HG03097 (cell line): ENCODE results near the gene RAG1.

Experiments used
- ATAC-seq: cut with Tn5 transposase; IDR thresholded peaks from one replicate; pipeline ENCODE4 v1.9.1; 2021; ENCODE audit not compliant: unreplicated experiment, low FRiP score

RAG1 gene

GRCh38 chr11:36588099-36588498, 20.3 kb downstream of the RAG1 start:
- no peak for ATAC-seq

- no peak for ATAC-seq
Observed at GRCh38 chr11:36590513-36590912, 22.7 kb downstream of the RAG1 start.

DNA sequence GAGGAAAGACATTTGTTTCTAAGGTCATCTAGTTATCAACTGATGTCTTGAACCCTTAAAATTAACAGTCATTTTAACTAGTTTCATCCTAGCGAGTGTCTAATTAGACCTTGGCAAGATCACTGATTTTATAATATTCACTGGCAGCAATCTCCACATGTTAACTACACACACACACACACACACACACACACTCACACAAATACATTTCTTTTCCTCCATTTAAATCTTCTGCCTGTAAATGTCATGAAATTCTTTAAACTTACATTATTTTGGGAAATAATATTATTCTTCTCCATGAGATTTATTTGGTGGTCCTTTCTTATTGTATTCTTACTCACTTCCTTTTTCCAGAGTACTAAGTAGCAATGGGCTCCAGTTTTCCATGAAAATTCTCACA, 23.6 kb downstream of the RAG1 start:
- ATAC-seq = no peak

GRCh38 chr11:36594316-36594989, 26.6 kb downstream of the RAG1 start, which contains the start of gene IFTAP:
Gene IFTAP, plus strand, starts transcription at chr11:36594502. Its CDS starts 15,602 bp downstream, at chr11:36610104.
- ATAC-seq = peak; percentile 86

DNA sequence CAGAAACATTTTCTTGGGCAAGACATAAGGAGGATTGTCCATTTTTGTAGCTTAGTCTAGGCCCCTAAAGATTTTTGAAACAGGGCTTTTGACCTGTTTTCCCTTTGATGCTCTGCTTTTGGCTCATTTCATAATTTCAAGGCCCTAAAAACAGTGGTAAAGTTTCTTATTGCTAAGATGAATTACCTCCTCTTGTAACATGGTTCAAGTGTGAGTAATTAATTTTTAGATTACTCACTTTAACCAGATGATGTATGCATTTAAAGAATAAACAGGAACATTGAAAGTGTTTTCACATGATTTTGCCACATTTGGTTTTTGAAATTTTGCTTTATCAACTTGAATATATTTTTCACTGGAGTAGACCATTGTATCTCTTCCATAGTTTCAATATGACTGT, 29.1 kb downstream of the RAG1 start:
- ATAC-seq = no peak

GRCh38 chr11:36598051-36598450, 30.2 kb downstream of the RAG1 start, which contains the start of gene RAG2:
Gene RAG2, minus strand, starts transcription at chr11:36598236. Its CDS starts 4,068 bp downstream, at chr11:36594168.
- no peak for ATAC-seq

GRCh38 chr11:36600180-36600579, 32.4 kb downstream of the RAG1 start:
- ATAC-seq = no peak

- ATAC-seq = no peak
Observed at GRCh38 chr11:36601155-36601554, 33.3 kb downstream of the RAG1 start.

DNA sequence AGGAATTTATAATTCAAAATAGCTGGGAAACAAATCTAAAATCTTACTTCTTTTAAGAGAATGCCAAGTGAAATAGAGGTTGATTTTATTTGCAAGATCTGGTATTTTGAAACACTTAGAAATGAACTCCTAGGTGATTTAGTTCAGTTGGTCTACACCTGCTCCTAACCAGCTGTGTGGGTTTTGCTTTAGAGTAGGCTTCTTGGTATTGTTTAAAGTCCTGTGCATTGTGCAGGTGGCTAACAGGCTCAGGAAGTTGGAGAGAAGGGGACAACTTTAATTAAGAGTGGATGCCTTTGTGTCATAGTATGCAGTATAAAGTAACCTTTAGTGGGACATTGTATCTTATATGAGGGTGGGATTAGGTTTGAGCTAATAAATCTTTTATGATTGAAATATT, 34.3 kb downstream of the RAG1 start:
- ATAC-seq = no peak

- no peak for ATAC-seq
Observed at GRCh38 chr11:36605221-36606216, 37.7 kb downstream of the RAG1 start.

DNA sequence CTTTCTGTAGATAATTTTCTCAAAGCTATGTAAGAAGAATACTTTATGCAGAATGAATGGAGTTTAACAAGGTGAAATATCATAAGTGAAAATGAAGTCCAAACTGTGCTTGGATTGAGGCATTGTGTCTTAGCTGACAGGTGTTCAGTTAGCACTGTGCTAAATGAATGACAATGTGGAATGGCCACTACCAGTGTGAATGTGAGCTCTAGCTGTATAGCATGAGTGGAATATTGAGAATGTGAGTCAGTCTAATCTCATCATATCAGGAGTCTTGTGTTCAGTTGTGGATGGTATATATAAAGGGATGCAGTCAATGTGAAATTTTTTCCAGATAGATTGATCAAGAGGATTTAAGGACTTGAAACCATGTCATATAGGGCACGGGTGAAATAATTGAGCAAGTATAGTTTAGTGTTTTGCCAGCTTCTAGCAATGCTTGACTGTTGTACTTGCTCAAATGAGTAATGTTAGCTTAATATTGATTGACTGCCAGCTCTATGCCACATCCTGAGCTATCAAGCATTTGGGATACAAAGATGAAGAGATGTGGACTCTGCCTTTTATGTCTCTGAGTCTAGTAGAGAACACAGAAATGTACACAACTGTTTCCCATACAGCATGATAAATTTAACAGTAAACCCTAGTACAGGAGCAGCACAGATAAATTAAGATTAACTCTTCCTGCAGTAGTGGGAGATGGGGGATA, 40.8 kb downstream of the RAG1 start:
- no peak for ATAC-seq

DNA sequence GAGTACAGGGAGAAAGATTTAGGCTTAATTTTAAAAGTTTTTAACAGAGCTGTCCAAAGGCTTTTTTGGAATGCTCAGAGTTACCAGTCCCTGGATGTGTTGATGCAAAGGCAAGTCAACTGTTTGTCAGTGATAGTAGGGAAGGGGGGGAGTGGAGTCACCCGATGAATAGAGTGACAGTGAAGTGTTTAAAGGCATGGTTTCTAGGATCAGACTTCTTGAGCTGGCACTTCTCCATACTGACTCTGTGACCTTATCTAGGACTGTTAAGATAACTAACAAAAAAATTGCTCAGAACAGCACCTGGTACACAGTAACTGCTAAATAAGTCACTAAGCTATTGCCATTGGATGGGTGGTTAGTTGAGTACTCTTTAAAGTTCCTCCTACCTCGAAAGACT, 41.6 kb downstream of the RAG1 start:
- no peak for ATAC-seq

DNA sequence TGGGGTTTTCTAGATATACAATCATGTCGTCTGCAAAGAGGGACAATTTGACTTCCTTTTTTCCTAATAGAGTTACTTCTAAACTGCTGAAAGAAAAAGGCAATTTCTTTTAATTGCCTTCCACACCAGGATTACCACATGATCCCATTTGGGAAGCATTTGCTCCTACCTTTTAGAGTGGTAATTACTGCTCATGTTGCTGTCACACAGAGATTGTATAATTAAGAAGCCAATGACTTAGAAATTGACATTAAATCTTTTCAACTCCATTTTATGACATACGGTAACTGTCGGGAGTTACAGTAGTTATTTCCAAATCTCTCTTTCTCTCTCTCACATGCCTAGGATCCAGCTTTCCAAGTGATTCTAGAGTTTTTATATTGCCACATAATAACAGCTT, 48.0 kb downstream of the RAG1 start:
- ATAC-seq = no peak

DNA sequence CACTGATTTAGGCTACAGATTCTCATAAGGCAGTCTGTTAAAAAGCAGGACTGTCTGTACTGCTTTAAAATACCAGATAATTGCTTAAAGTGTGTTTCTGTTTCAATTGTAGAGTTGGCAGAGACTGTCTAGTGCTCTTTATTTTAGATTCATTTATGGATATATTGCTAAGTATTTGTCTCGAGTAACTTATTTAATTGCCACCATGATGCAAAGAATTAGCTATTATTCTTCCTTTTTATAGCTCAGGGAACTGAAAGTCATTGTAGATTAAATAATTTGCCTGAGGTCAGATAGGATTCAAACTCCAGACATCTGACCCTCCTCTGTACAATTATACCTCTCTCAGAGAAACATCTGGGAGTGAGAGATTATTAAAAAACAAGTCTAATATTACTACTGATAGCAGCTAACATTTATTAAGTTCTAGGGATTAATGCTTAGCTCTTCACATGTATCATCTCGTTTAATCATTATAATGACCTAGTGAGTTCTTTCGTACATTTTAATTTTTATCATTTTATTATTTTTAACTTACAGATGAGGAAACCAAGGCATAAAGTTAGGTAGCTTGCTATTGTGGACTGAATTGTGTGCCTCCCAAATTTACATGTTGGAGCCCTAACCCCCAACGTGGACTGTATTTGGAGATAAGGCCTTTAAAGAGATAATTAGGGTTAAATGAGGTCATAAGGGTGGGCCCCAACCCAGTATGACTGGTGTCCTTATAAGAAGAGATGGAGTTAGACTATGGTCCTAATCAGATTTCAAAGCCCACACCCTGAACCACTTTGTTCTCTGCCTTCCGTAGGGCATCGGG, 49.9 kb downstream of the RAG1 start:
- ATAC-seq = no peak

DNA sequence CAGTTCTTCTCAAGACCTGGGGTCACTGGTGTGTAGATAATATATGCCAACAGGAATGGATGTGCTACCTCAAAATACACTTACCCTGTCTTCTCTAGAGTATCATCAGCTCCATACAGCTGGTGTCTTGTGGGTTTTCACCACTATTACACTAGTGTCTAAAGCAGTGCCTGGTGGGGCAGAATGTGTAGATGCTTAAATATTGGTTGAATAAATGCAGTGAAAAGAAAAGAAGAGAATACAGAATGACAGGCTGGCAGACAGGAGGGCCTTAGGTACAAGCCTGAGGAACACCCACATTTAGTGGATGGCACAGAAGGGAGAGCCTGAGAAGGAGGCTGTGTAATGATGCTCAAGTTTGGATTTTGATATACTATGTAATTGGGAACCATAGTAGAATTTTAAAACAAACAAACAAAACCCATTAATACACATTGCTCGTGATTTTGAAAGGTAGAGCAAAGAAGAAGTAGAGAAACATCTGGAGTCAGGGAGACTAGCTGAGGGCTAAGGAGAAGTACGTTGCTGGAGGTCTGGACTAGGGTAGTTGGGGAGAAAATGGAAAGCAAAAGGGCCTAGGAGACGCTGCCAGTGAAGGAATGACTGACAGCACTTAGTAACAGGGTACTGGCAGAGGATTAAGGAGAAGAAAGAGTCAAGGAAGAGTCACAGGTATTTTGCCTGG, 50.7 kb downstream of the RAG1 start:
- ATAC-seq = no peak

DNA sequence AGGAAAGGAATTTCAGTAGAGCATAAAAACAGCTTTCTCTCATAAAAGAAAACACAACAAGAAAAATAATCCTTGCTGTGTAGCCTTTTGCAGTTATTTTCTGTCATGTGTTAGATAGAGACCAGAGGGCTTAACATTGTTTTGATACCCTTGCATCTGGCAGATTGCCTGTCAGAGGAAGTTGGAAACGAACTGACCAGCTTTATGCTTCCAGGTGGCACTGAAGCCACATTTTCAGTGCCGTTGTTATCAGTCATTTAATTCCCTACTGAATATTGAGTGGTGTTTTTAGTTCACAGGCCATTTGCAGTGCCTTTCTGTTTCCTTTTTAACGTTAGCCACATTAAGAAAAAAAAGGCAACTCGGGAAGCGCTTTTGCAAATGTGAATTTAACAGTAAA, 51.7 kb downstream of the RAG1 start:
- ATAC-seq = no peak

DNA sequence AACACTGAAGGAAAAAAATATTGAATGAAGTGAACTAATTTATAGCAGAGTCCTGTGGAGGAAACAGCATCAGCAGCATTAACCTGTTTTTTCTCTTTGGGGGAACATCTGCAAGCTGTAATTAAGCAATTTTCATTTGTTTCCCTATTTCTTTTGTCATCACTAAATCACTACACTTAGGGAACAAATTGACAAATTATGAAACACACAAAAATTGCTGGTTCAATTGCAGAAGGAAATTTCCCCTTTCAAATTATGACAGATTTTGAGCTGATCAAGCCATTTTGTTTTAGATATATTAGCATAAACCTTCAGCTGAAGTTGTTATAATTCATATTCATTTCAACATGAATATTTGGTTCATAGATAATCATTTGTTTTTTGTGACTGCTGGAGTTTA, 52.4 kb downstream of the RAG1 start:
- ATAC-seq = no peak

GRCh38 chr11:36622431-36623136, 54.8 kb downstream of the RAG1 start:
- peak; percentile 58 for ATAC-seq

- ATAC-seq = no peak
Observed at GRCh38 chr11:36623494-36623893, 55.7 kb downstream of the RAG1 start.
